Osteoblast (primary cell): ENCODE data around the gene PALM2AKAP2. TPM values are rescaled to one million over a fixed set of nuclear protein-coding genes. Genes with fewer than 3 reads are reported as not detected.
"Not testable (repeated sequence)": the region's sequence is repeated elsewhere in the genome, so short reads cannot be mapped to it uniquely, and the experiment has no call there.

Experiments
- DNase-seq: peaks from one replicate; pipeline ENCODE4 v3.0.0; 2011; ENCODE audit warnings: low spot score, mixed read lengths; ENCODE audit not compliant: insufficient read length; ENCODE audit errors: missing footprints
- H2AFZ ChIP-seq: 2 replicates; pipeline ENCODE4 v1.6.0; 2011; ENCODE audit warnings: mild to moderate bottlenecking, low read length
- H3K27ac ChIP-seq: 2 replicates; pipeline ENCODE4 v1.5.1; 2011; ENCODE audit warnings: mild to moderate bottlenecking, low read depth, low read length, moderate library complexity
- H3K27me3 ChIP-seq: 2 replicates; pipeline ENCODE4 v1.6.0; 2012; ENCODE audit warnings: mild to moderate bottlenecking, control low read depth, inconsistent platforms, low read length, moderate library complexity; ENCODE audit not compliant: insufficient read depth
- H3K36me3 ChIP-seq: 2 replicates; pipeline ENCODE4 v1.5.1; 2011; ENCODE audit warnings: mild to moderate bottlenecking, low read length, control low read depth, moderate library complexity; ENCODE audit not compliant: insufficient read depth
- H3K4me1 ChIP-seq: 2 replicates; pipeline ENCODE4 v1.5.1; 2011; ENCODE audit warnings: mild to moderate bottlenecking, low read length, control low read depth, moderate library complexity; ENCODE audit not compliant: insufficient read depth
- H3K4me2 ChIP-seq: 2 replicates; pipeline ENCODE4 v1.6.0; 2011; ENCODE audit warnings: mild to moderate bottlenecking, low read length; ENCODE audit not compliant: insufficient read depth
- H3K4me3 ChIP-seq: fragments of 200-600 bp; sonication (generic); 3 replicates; pipeline ENCODE4 v1.5.1; 2012; ENCODE audit warnings: mild to moderate bottlenecking, low read length, inconsistent platforms; ENCODE audit not compliant: insufficient read depth
- H3K79me2 ChIP-seq: 2 replicates; pipeline ENCODE4 v1.6.0; 2012; ENCODE audit warnings: mild to moderate bottlenecking, low read length, control low read depth, inconsistent platforms; ENCODE audit not compliant: insufficient read depth
- H3K9me3 ChIP-seq: 2 replicates; pipeline ENCODE4 v1.5.1; 2011; ENCODE audit warnings: low read depth, low read length, control low read depth
- H4K20me1 ChIP-seq: 2 replicates; pipeline ENCODE4 v1.6.0; 2012; ENCODE audit warnings: mild to moderate bottlenecking, low read length, control low read depth; ENCODE audit not compliant: insufficient read depth
- CTCF ChIP-seq: IDR thresholded peaks from 2 replicates; pipeline ENCODE4 v1.5.1; 2011; ENCODE audit warnings: mild to moderate bottlenecking, low read depth, low read length, moderate library complexity; ENCODE audit errors: extremely low read depth
- total RNA-seq: library from RNA; depleted of rRNA; stranded (reverse); fragments of >200 nt; gene quantifications from 2 replicates; pipeline ENCODE4 v1.2.3, GENCODE V29; 2012

PALM2AKAP2 gene
- total RNA-seq, 1 donor = 25.3 TPM

GRCh38 chr9:109816490-109816889, 36.5 kb downstream of the PALM2AKAP2 start:
- H4K20me1 ChIP-seq = peaks cover 3% of the 10 kb centered on the region
- no peaks in the 10 kb centered on the region for H3K9me3 ChIP-seq
- peak overlapping the region; percentile 73 for H3K4me2 ChIP-seq
- no peak overlapping the region for H2AFZ ChIP-seq
- no peak overlapping the region for H3K4me3 ChIP-seq
- peak; percentile 86 for DNase-seq
- H3K27ac ChIP-seq = peak overlapping the region; percentile 97
- peaks cover 41% of the 10 kb centered on the region for H3K4me1 ChIP-seq
- H3K36me3 ChIP-seq = no peaks in the 10 kb centered on the region
- H3K79me2 ChIP-seq = peaks cover 15% of the 10 kb centered on the region
- TF ChIP-seq CTCF = no peak
- no peaks in the 10 kb centered on the region for H3K27me3 ChIP-seq

- Histone ChIP-seq H3K36me3 (no peaks in the 10 kb centered on the region), H3K4me1 (peaks cover 49% of the 10 kb centered on the region), H3K4me3 (peak overlapping the region; percentile 23), H3K79me2 (peaks cover 11% of the 10 kb centered on the region), H3K9me3 (no peaks in the 10 kb centered on the region), H3K27ac (peak overlapping the region; percentile 97), H2AFZ (no peak overlapping the region), H3K27me3 (no peaks in the 10 kb centered on the region), H3K4me2 (peak overlapping the region; percentile 73), H4K20me1 (peaks cover 3% of the 10 kb centered on the region)
- DNase-seq = no peak
- no peak for TF ChIP-seq CTCF
These were observed 37.3 kb downstream of the PALM2AKAP2 start for GRCh38 chr9:109817146-109817845.

GRCh38 chr9:109817846-109818472, 38.0 kb downstream of the PALM2AKAP2 start:
- TF ChIP-seq CTCF = peak; percentile 86
- Histone ChIP-seq H3K27me3 (no peaks in the 10 kb centered on the region), H3K4me2 (peak overlapping the region; percentile 73), H2AFZ (no peak overlapping the region), H3K27ac (peak overlapping the region; percentile 97), H3K4me3 (peak overlapping the region; percentile 23), H3K79me2 (peaks cover 16% of the 10 kb centered on the region), H3K4me1 (peaks cover 50% of the 10 kb centered on the region), H3K9me3 (no peaks in the 10 kb centered on the region), H3K36me3 (no peaks in the 10 kb centered on the region), H4K20me1 (peaks cover 3% of the 10 kb centered on the region)
- DNase-seq = no peak

- H3K4me1 ChIP-seq = peaks cover 31% of the 10 kb centered on the region
- H3K27ac ChIP-seq = no peak overlapping the region
- no peak overlapping the region for H2AFZ ChIP-seq
- no peak overlapping the region for H3K4me3 ChIP-seq
- no peaks in the 10 kb centered on the region for H3K36me3 ChIP-seq
- H4K20me1 ChIP-seq = peaks cover 3% of the 10 kb centered on the region
- H3K27me3 ChIP-seq = no peaks in the 10 kb centered on the region
- peaks cover 28% of the 10 kb centered on the region for H3K79me2 ChIP-seq
- H3K9me3 ChIP-seq = no peaks in the 10 kb centered on the region
- TF ChIP-seq CTCF = no peak
- no peak for DNase-seq
- peak overlapping the region; percentile 34 for H3K4me2 ChIP-seq
These were observed 41.7 kb downstream of the PALM2AKAP2 start for GRCh38 chr9:109821711-109822110.

- not testable (repeated sequence) for H3K4me3 ChIP-seq, H3K9me3 ChIP-seq, H3K36me3 ChIP-seq, H3K4me2 ChIP-seq, H4K20me1 ChIP-seq, H3K27ac ChIP-seq, DNase-seq, H2AFZ ChIP-seq, H3K27me3 ChIP-seq
- Histone ChIP-seq H3K4me1 (peaks cover 11% of the 10 kb centered on the region), H3K79me2 (peaks cover 38% of the 10 kb centered on the region)
These were observed 45.4 kb downstream of the PALM2AKAP2 start for GRCh38 chr9:109825383-109825782.
